IPS-20b (cell line): Measurements from ENCODE around the gene CROCC2.

Source experiments
- H3K27ac ChIP-seq: one replicate; pipeline ENCODE4 v1.5.1; 2013; ENCODE audit warnings: low read length
- H3K27me3 ChIP-seq: 2 replicates; pipeline ENCODE4 v1.6.1; 2013; ENCODE audit warnings: mild to moderate bottlenecking, low read length, inconsistent platforms; ENCODE audit not compliant: insufficient read depth
- H3K36me3 ChIP-seq: 2 replicates; pipeline ENCODE4 v1.6.1; 2013; ENCODE audit warnings: low read depth, mild to moderate bottlenecking, inconsistent platforms, low read length, moderate library complexity; ENCODE audit not compliant: insufficient read depth
- H3K4me1 ChIP-seq: 2 replicates; pipeline ENCODE4 v1.6.1; 2013; ENCODE audit warnings: mild to moderate bottlenecking, control low read depth, inconsistent platforms, low read length, moderate library complexity; ENCODE audit not compliant: insufficient read depth
- H3K4me3 ChIP-seq: 2 replicates; pipeline ENCODE4 v1.5.1; 2013; ENCODE audit warnings: mild to moderate bottlenecking, low read length, inconsistent platforms
- H3K9ac ChIP-seq: 2 replicates; pipeline ENCODE4 v1.6.1; 2013; ENCODE audit warnings: low read depth, mild to moderate bottlenecking, inconsistent platforms, low read length, moderate library complexity
- H3K9me3 ChIP-seq: 2 replicates; pipeline ENCODE4 v1.6.1; 2013; ENCODE audit warnings: mild to moderate bottlenecking, low read depth, low read length, inconsistent platforms; ENCODE audit not compliant: insufficient read depth

The CROCC2 gene

DNA sequence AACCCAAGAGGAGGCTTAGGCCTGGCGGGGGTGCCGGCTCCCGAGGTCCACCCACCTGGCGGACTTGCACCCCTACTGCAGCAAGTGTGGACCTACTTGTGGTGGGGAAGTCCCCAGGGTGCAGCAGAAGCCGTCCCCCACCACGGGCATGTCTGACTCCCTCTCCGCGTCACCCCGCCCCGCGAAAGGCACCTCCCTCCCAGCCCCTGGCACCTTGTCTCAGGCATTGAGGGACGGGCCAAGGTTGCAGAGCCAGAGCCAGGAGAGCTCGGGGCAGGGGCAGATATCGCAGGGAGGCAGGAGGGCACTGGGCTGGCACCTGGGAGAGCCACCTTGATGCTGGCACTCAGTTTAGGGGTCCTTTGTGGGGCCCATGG, 19.0 kb downstream of the CROCC2 start:
- no peak overlapping the region for H3K4me3 ChIP-seq
- H3K27ac ChIP-seq, result no peak overlapping the region
- H3K27me3 ChIP-seq, result no peaks in the 10 kb centered on the region; the same call in 1 of the 2 replicates
- no peaks in the 10 kb centered on the region for H3K9me3 ChIP-seq
- no peaks in the 10 kb centered on the region for H3K4me1 ChIP-seq
- H3K9ac ChIP-seq, result no peak overlapping the region
- H3K36me3 ChIP-seq, result no peaks in the 10 kb centered on the region

DNA sequence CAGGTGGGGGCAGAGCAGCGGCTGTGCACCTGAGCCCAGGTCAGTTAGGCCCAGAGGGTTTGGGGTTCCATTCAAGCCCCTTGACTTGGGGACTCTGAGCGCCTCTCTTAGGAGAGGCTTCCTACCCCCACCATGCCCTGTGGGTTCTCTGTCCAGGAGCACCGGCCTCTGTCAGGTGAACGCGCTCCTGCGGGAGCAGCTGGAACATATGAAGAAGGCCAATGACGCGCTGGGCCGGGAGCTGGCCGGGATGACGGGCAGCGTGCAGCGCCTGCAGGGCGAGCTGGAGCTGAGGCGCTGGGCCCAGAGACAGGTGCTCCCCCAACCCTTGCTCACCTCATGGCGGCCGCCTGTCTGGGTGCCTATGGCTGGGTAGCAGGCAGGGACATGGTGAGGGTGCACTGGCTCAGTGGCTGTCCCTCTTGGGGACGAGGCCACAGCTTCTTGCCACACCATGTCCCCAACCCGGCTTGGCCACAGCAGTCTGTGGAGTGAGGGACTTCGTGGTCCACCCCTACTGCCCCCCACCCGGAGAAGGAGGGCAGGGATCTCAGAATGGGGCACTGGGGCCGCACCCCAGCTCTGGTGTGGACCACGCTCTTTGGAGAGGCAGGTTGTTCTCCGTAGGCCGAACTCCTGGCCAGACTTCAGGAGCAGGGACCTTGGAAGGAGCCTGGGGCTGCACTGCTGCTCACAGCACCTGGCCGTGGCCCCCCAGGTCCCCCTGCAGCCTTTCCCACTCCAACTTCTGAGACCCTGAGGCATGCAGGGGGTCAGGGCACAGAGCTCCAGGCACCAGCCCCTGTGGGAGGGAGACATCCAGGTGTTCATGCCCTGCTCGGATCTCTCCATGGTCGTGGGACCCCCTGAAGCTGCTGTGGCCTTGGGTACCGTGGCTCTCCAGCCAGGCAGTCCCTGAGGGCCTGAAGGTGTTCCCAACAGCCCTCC, 19.7 kb downstream of the CROCC2 start:
- Histone ChIP-seq H3K9me3 (no peaks in the 10 kb centered on the region), H3K27ac (no peak overlapping the region)

DNA sequence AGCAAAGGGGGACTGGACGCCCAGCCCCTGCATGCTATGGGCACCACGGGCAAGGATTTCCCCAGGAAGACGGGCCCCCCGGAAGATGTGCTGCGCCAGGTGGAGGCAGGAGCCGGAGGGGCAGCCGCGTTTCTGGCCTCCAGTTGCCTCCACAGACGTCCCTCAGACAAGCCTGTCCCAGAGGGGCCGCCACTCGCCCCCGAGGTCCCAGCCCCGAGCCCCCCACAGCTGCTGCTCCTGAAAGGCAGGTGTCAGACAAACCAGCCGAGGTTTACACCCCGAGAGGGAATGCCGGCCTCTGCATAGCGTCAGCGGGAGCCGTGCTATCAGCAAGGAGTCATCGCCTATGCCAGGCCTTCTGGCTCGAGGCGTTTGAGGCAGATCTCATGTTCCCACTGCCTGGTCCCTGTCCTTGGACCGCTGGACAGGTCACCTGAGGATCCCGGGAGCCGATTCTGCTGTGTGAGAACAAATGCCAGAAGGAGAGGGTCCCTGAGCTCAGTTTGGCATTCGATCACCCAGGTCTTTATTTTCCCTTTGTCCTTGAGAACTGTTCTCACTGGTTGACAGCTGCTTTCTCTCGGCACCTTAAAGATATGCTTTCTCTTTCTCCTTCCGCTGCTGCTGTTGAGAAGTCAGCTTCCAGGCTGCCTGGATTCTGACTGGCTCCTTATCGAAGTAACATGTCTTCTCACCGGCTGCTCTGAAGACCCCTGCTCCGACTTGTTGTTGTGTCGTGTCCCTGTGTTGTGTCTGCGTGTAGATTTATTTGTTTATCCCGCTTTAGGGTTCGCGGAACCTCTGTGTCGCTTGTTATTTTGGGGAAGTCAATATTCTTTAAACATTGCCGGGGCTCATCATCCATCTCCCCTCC, 20.6 kb downstream of the CROCC2 start:
- Histone ChIP-seq H3K4me3 (no peak overlapping the region), H3K27ac (no peak overlapping the region), H3K27me3 (no peaks in the 10 kb centered on the region; the same call in 1 of the 2 replicates), H3K36me3 (no peaks in the 10 kb centered on the region), H3K9me3 (no peaks in the 10 kb centered on the region), H3K9ac (no peak overlapping the region), H3K4me1 (no peaks in the 10 kb centered on the region)

More for the DNA sequence above, 19.7 kb downstream of the CROCC2 start:
- Histone ChIP-seq H3K36me3 (no peaks in the 10 kb centered on the region), H3K27me3 (no peaks in the 10 kb centered on the region; the same call in 1 of the 2 replicates), H3K4me3 (no peak overlapping the region), H3K9ac (no peak overlapping the region), H3K4me1 (no peaks in the 10 kb centered on the region)

DNA sequence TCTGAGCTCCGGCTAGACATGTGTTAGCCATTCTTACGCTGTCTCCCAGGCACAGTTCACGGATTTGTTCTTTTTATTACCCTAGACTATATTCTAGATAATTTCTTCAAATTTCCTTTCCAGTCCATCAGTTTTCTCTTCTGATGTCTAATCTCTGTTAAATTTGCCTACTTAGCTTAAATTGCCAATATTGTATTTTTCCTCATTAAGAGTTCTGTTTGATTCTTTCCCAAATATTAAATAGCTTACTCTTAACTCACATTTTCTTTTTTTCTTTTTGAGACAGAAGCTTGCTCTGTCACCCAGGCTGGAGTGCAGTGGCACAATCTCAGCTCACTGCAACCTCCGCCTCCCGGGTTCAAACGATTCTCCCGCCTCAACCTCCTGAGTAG, 21.2 kb downstream of the CROCC2 start:
- H3K36me3 ChIP-seq, result no peaks in the 10 kb centered on the region
- no peaks in the 10 kb centered on the region for H3K9me3 ChIP-seq
- H3K4me3 ChIP-seq, result no peak overlapping the region
- H3K9ac ChIP-seq, result no peak overlapping the region
- no peaks in the 10 kb centered on the region for H3K4me1 ChIP-seq
- H3K27me3 ChIP-seq, result no peaks in the 10 kb centered on the region; the same call in 1 of the 2 replicates
- no peak overlapping the region for H3K27ac ChIP-seq

DNA sequence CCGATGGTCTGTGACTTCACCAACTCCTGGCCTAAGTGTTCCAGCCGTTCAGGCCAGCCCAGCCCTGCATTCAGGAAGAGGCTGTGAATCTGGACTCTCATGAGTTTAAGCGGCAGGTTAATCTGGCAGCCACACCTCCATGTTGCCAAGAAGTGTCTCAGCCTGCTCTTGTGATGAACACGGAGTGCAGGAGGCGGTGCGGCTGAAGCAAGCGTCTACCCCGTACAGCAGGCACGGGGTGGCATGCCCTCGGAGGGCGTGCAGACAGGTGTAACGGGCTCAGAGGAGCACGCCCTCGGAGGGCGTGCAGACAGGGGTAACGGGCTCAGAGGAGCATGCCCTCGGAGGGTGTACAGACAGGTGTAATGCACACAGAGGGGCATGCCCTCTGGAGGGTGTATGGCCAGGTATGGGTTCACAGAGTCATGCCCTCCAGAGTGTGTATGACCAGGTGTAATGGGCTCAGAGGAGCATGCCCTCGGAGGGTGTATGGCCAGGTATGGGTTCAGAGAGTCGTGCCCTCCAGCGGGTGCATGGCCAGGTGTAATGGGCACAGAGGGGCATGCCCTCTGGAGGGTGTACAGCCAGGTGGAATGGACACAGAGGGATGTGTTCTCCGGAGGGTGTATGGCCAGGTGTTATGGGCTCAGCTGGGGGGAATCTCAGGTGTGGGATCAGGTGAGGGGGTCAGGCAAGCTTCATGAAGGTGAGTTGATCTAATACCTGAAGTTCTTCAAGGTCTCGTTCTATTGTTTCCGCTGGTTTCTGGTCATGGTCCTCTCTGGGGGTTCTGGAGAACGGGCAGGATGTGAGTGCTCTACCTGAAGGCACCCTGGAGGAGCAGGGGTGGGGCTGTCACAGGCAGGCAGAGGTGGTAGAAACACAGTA, 22.6 kb downstream of the CROCC2 start:
- Histone ChIP-seq H3K4me3 (no peak overlapping the region), H3K36me3 (no peaks in the 10 kb centered on the region), H3K9me3 (no peaks in the 10 kb centered on the region), H3K27me3 (no peaks in the 10 kb centered on the region; the same call in 1 of the 2 replicates), H3K27ac (no peak overlapping the region), H3K9ac (no peak overlapping the region), H3K4me1 (no peaks in the 10 kb centered on the region)

DNA sequence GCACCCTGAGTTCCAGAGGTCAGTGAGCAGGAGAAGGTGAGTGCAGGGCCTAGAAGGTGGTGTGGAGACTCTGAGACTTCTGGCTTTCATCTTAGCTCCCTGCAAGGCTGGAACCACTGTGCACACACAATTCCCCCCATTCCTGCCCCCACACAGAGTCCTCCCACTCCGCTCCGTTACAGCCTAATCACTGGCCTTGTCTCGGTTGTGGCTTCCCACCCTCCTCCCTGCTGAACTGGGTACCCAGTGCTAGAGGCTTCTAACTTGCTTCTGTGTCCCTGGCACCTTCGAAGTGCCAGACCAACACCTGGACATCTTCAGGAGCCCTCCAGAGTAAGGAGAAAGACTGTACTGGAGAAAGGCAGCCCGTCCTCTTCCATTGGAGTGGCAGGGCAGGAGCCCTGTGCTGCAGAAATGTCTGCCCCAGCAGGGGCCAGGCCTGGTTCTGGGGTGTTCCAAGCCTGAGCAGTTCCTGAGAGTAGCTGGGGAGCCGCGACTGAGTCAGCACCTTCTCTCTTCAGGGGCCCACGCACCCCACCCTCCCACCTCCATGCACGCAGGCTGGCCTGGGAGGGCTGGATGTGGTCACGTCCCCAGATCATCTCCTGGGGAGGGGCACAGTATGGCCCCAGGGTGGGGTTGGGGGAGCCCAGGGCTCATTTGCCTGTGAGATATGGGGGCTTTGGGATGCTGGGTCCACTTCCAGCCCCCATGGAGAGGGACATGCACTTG, 23.4 kb downstream of the CROCC2 start:
- no peaks in the 10 kb centered on the region; the same call in 1 of the 2 replicates for H3K27me3 ChIP-seq
- no peak overlapping the region for H3K27ac ChIP-seq
- no peaks in the 10 kb centered on the region for H3K4me1 ChIP-seq
- no peak overlapping the region for H3K9ac ChIP-seq
- H3K9me3 ChIP-seq, result no peaks in the 10 kb centered on the region
- no peaks in the 10 kb centered on the region for H3K36me3 ChIP-seq
- H3K4me3 ChIP-seq, result no peak overlapping the region

DNA sequence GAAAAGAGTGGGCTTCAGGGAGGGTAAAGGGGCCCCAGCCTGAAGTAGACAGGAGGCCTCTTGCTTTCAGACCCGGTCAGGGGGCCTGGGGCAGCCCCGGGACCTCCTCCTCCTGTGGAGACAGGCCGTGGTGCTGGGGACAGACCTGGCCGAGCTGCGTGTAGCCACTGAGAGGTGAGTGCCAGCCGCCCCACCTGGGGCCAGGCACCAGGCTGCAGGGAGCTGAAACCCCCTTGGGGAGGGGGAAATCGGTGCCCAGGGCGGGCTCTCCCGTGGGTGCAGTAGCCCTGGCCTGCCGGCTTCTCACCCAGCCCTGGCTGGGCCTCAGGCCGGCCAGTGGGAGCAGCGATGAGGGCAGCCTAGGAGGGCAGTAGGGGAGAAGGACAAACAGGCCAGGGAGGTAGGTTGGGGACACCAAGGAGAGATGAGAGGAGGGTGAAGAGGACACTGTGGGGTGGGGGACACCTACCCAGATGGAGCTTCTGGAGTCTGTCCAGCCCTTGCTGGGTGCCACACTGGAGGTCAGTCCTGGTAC, 24.0 kb downstream of the CROCC2 start:
- Histone ChIP-seq H3K4me3 (no peak overlapping the region), H3K36me3 (no peaks in the 10 kb centered on the region), H3K27me3 (no peaks in the 10 kb centered on the region; the same call in 1 of the 2 replicates), H3K9ac (no peak overlapping the region), H3K27ac (no peak overlapping the region), H3K4me1 (no peaks in the 10 kb centered on the region), H3K9me3 (no peaks in the 10 kb centered on the region)

DNA sequence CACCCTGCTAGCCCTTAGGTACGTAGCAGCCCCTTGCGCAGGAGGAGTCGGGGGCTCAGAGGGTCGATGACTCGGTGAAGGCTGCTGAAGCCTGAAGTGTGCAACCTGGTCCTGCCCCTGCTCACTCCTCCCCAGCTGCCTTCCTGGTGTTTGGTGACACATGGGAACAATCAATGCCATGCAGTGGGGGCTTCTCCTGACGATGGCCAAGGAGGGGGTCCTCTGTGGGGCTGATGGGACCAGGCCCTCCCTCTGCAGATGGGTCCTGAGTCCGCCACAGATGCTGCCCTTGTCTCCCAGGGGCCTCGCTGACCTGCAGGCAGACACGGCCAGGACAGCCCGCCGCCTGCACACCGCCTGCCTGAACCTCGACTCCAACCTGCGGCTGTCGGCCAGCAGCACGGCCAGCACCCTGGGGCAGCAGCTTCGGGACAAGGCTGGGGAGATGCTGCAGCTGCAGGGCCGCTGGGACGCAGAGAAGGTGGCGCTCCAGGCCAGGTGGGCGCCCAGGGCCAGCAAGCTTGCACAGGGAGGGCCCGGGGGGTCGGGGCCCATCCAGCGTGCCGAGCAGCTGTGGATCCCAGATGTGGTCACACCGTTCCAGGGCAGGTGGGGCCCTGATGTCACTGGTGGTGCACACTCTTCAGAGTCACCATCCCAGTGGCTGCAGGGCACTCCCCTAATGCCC, 24.6 kb downstream of the CROCC2 start:
- Histone ChIP-seq H3K4me1 (no peaks in the 10 kb centered on the region), H3K9ac (no peak overlapping the region), H3K4me3 (no peak overlapping the region), H3K27me3 (no peaks in the 10 kb centered on the region; the same call in 1 of the 2 replicates), H3K27ac (no peak overlapping the region), H3K9me3 (no peaks in the 10 kb centered on the region), H3K36me3 (no peaks in the 10 kb centered on the region)

DNA sequence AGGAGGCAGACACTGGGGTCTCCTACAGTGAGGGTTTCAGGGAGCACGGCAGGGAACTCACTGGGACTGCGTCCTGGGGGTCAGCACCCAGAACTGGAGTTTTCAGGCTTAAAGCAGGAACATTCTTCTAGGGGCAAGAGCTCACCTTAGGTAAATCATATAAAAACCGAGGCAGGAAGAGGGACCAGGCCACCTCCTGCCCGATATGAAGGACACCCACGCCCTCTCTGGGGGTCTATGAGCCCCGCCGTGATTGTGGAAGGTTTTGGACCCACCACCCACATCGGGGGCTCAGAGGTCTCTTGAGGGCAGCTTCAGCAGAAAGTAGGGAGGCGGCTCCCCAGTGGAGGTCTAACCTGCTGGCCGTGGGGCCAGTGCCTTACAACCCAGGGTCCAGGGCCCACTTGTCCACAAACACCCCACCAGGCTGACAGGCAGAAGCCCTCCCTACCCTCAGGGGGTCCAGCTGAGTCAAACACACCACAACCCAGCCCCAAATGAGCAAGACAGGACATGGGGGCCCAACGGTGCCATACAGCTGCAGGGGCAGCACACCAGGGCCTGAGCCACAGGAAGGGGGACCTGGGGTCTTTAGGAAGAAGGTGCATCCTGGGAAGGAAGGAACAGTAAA, 25.3 kb downstream of the CROCC2 start:
- no peaks in the 10 kb centered on the region; the same call in 1 of the 2 replicates for H3K27me3 ChIP-seq
- H3K4me3 ChIP-seq, result no peak overlapping the region
- H3K9me3 ChIP-seq, result peaks cover under 1% of the 10 kb centered on the region; the same call in 1 of the 2 replicates
- H3K9ac ChIP-seq, result no peak overlapping the region
- no peak overlapping the region for H3K27ac ChIP-seq
- H3K4me1 ChIP-seq, result no peaks in the 10 kb centered on the region
- H3K36me3 ChIP-seq, result no peaks in the 10 kb centered on the region
